Measurements from ENCODE around the gene SFRP5. TPM values are rescaled to one million over a fixed set of nuclear protein-coding genes. Genes with fewer than 3 reads are reported as not detected.

SFRP5 gene
- total and polyA plus RNA-seq, 2 of the 13 experiments (the other 11 are each of a cell fraction or from before 2014, with no cell fraction given) = 0.32 to 1.7 TPM

DNA sequence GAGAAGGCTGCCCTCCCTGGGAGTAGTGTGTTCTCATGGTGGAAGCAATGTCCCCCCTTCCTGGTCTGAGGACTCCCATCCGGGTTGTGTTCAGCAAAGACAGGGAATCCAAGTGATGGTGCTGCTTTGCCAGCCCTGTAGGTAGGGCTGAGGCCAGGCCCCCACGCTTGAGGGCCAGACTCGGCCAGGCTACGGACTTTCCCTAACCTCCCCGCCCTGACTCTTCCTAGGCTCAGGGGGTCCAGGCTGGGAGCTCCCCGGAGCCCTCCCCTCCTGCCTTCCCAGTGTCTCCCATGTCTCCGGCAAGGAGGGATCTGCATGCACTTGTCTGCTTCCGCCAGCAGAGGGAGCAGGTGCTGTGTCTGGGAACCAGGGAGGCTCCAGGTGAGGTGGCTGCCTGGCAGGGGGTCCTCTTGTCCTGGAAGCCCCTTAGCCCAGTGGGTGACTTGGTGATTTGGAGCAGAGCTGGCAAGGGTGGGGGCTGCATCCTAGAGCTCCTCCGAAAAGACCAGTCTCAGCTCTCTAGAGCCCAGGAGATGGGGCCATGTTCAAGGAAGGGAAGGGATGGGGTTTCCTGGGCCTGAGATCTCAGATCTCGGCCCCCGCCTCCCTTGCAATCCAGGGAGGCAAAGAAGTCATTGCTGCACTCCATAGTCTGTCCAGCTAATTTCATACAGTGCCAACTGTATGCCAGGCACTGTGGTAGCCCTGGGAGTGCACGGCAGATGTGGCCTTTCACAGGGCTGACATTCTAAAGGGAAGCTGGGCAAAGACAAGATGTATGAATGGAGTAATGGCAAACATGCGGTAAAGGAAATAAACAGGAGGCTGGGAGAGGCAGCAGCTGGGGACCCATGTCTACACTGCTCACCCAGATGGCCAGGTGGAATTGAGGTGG, 20.3 kb upstream of the SFRP5 start (continued):
- TF ChIP-seq, protein P1, sequence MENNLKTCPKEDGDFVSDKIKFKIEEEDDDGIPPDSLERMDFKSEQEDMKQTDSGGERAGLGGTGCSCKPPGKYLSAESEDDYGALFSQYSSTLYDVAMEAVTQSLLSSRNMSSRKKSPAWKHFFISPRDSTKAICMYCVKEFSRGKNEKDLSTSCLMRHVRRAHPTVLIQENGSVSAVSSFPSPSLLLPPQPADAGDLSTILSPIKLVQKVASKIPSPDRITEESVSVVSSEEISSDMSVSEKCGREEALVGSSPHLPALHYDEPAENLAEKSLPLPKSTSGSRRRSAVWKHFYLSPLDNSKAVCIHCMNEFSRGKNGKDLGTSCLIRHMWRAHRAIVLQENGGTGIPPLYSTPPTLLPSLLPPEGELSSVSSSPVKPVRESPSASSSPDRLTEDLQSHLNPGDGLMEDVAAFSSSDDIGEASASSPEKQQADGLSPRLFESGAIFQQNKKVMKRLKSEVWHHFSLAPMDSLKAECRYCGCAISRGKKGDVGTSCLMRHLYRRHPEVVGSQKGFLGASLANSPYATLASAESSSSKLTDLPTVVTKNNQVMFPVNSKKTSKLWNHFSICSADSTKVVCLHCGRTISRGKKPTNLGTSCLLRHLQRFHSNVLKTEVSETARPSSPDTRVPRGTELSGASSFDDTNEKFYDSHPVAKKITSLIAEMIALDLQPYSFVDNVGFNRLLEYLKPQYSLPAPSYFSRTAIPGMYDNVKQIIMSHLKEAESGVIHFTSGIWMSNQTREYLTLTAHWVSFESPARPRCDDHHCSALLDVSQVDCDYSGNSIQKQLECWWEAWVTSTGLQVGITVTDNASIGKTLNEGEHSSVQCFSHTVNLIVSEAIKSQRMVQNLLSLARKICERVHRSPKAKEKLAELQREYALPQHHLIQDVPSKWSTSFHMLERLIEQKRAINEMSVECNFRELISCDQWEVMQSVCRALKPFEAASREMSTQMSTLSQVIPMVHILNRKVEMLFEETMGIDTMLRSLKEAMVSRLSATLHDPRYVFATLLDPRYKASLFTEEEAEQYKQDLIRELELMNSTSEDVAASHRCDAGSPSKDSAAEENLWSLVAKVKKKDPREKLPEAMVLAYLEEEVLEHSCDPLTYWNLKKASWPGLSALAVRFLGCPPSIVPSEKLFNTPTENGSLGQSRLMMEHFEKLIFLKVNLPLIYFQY (CRISPR knock-in tag; IDR thresholded peaks at IDR 0.05; ENCODE audit: borderline replicate concordance) = no peak
- no peak for TF ChIP-seq DPF2 (CRISPR knock-in tag; IDR thresholded peaks at IDR 0.05; ENCODE audit: borderline replicate concordance, low read depth)
- no peak for TF ChIP-seq ZSCAN9 (CRISPR knock-in tag; IDR thresholded peaks at IDR 0.05; ENCODE audit: borderline replicate concordance)
- TF ChIP-seq HDAC6 (IDR thresholded peaks at IDR 0.05; ENCODE audit: low read depth, low read length) = no peak
- TF ChIP-seq SMAD3 (CRISPR knock-in tag; IDR thresholded peaks at IDR 0.05) = no peak
- TF ChIP-seq, protein P2, sequence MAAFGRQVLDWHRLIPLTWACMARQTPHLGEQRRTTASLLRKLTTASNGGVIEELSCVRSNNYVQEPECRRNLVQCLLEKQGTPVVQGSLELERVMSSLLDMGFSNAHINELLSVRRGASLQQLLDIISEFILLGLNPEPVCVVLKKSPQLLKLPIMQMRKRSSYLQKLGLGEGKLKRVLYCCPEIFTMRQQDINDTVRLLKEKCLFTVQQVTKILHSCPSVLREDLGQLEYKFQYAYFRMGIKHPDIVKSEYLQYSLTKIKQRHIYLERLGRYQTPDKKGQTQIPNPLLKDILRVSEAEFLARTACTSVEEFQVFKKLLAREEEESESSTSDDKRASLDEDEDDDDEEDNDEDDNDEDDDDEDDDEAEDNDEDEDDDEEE (CRISPR knock-in tag; IDR thresholded peaks at IDR 0.05) = no peak
- TF ChIP-seq NFATC3 (CRISPR knock-in tag; IDR thresholded peaks at IDR 0.05) = no peak
- TF ChIP-seq, protein P3, sequence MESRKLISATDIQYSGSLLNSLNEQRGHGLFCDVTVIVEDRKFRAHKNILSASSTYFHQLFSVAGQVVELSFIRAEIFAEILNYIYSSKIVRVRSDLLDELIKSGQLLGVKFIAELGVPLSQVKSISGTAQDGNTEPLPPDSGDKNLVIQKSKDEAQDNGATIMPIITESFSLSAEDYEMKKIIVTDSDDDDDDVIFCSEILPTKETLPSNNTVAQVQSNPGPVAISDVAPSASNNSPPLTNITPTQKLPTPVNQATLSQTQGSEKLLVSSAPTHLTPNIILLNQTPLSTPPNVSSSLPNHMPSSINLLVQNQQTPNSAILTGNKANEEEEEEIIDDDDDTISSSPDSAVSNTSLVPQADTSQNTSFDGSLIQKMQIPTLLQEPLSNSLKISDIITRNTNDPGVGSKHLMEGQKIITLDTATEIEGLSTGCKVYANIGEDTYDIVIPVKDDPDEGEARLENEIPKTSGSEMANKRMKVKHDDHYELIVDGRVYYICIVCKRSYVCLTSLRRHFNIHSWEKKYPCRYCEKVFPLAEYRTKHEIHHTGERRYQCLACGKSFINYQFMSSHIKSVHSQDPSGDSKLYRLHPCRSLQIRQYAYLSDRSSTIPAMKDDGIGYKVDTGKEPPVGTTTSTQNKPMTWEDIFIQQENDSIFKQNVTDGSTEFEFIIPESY (CRISPR knock-in tag; IDR thresholded peaks at IDR 0.05) = no peak
- TF ChIP-seq MTF1 (CRISPR knock-in tag; IDR thresholded peaks at IDR 0.05) = no peak
- no peak for TF ChIP-seq ZNF556 (CRISPR knock-in tag; IDR thresholded peaks at IDR 0.05; ENCODE audit: borderline replicate concordance)
